ENCODE results near the gene PKN3.

PKN3 gene

DNA sequence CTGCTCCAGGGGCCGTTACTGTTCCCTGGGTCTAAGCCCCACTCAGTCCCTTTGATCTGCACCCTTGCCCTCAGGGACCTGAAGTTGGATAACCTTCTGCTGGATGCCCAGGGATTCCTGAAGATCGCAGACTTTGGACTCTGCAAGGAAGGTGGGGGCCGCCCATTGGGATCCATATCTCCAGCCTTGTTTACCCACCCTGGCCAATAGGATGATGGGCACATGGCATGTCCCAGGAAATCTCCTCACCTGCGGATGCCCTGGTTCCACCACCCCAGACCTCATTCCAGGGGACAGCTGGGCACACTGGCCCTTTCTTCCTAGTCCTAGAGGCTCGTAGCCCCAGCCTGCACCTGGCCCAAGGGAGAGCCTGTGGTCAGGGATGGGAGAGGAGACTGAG, 16.2 kb downstream of the PKN3 start:
- peaks cover 73% of the 10 kb centered on the region for H3K36me3 ChIP-seq
- H3K27ac ChIP-seq: no peak overlapping the region
- TF ChIP-seq, protein P1, sequence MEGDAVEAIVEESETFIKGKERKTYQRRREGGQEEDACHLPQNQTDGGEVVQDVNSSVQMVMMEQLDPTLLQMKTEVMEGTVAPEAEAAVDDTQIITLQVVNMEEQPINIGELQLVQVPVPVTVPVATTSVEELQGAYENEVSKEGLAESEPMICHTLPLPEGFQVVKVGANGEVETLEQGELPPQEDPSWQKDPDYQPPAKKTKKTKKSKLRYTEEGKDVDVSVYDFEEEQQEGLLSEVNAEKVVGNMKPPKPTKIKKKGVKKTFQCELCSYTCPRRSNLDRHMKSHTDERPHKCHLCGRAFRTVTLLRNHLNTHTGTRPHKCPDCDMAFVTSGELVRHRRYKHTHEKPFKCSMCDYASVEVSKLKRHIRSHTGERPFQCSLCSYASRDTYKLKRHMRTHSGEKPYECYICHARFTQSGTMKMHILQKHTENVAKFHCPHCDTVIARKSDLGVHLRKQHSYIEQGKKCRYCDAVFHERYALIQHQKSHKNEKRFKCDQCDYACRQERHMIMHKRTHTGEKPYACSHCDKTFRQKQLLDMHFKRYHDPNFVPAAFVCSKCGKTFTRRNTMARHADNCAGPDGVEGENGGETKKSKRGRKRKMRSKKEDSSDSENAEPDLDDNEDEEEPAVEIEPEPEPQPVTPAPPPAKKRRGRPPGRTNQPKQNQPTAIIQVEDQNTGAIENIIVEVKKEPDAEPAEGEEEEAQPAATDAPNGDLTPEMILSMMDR (IDR thresholded peaks at IDR 0.05; ENCODE audit: low read depth, low read length): no peak
- H3K9me3 ChIP-seq (ENCODE audit: severe bottlenecking): no peaks in the 10 kb centered on the region
- H3K27me3 ChIP-seq (ENCODE audit: insufficient read depth, low read depth, severe bottlenecking): no peaks in the 10 kb centered on the region
- H3K4me3 ChIP-seq (ENCODE audit: low read depth, low read length): no peak overlapping the region
- no peak for DNase-seq

GRCh38 chr9:128719919-128720605, 17.8 kb downstream of the PKN3 start:
- Histone ChIP-seq H3K9me3 (ENCODE audit: severe bottlenecking) (no peaks in the 10 kb centered on the region), H3K36me3 (peaks cover 58% of the 10 kb centered on the region), H3K4me3 (ENCODE audit: low read depth, low read length) (no peak overlapping the region), H3K27ac (no peak overlapping the region), H3K27me3 (ENCODE audit: insufficient read depth, low read depth, severe bottlenecking) (no peaks in the 10 kb centered on the region)
- no peak for DNase-seq
- TF ChIP-seq, protein P1 (IDR thresholded peaks at IDR 0.05; ENCODE audit: low read depth, low read length): 0 out of 2 replicates have a peak, but pooled peaks have one; percentile 13

GRCh38 chr9:128720841-128721486, 18.7 kb downstream of the PKN3 start:
- no peak for DNase-seq
- H3K9me3 ChIP-seq (ENCODE audit: severe bottlenecking): no peaks in the 10 kb centered on the region
- H3K4me3 ChIP-seq (ENCODE audit: low read depth, low read length): no peak overlapping the region
- TF ChIP-seq, protein P1 (IDR thresholded peaks at IDR 0.05; ENCODE audit: low read depth, low read length): no peak
- no peak overlapping the region for H3K27ac ChIP-seq
- no peaks in the 10 kb centered on the region for H3K27me3 ChIP-seq (ENCODE audit: insufficient read depth, low read depth, severe bottlenecking)
- H3K36me3 ChIP-seq: peaks cover 58% of the 10 kb centered on the region

DNA sequence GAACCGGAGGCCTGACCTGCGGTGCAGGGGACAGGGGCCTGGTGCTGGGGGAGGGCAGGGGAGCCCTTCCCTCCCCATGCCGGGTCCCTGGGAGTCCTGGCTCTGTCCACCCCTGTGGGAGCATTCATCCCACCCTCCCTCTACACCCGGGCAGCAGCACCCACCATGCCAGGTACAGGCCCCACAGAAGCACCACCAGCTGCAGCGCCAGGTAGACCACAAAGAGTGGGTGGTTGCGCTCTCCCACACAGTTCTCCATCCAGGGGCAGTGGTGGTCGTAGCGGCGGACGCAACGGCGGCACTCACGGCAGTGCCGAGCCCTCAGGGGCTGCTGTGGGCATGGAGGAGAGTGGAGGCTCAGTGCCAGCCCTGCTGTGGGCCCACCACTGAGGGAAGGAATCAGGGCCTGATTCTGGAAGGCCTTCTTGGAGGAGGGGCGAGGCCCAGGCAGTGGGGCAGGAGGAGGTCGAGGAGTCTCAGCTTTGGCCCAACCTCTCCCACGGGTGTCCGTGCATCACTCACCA, 19.2 kb downstream of the PKN3 start:
- no peaks in the 10 kb centered on the region for H3K27me3 ChIP-seq (ENCODE audit: insufficient read depth, low read depth, severe bottlenecking)
- peaks cover 52% of the 10 kb centered on the region for H3K36me3 ChIP-seq
- TF ChIP-seq, protein P1 (IDR thresholded peaks at IDR 0.05; ENCODE audit: low read depth, low read length): no peak
- H3K4me3 ChIP-seq (ENCODE audit: low read depth, low read length): no peak overlapping the region
- no peak for DNase-seq
- H3K9me3 ChIP-seq (ENCODE audit: severe bottlenecking): no peaks in the 10 kb centered on the region
- no peak overlapping the region for H3K27ac ChIP-seq

GRCh38 chr9:128722380-128723351, 20.4 kb downstream of the PKN3 start:
- peak overlapping the region; percentile 90 for H3K27ac ChIP-seq
- H3K4me3 ChIP-seq (ENCODE audit: low read depth, low read length): no peak overlapping the region; the same call in 1 of the 2 replicates
- H3K27me3 ChIP-seq (ENCODE audit: insufficient read depth, low read depth, severe bottlenecking): no peaks in the 10 kb centered on the region
- no peak for DNase-seq
- H3K36me3 ChIP-seq: peaks cover 42% of the 10 kb centered on the region
- H3K9me3 ChIP-seq (ENCODE audit: severe bottlenecking): no peaks in the 10 kb centered on the region
- TF ChIP-seq, protein P1 (IDR thresholded peaks at IDR 0.05; ENCODE audit: low read depth, low read length): no peak

All from WERI-Rb-1 (cell line).